Measurements from ENCODE around the gene SMIM30.

The SMIM30 gene

GRCh38 chr7:113113912-113114311 is 4.4 kb downstream of the SMIM30 start:
- H3K27me3 ChIP-seq = no peaks in the 10 kb centered on the region
- H3K27ac ChIP-seq = no peak overlapping the region

GRCh38 chr7:113109718-113110117 is 8.6 kb downstream of the SMIM30 start:
- no peaks in the 10 kb centered on the region for H3K36me3 ChIP-seq
- H3K9ac ChIP-seq = no peak overlapping the region
- no peak overlapping the region for H3K27ac ChIP-seq
- no peaks in the 10 kb centered on the region for H3K9me3 ChIP-seq
- no peak overlapping the region for H3K4me2 ChIP-seq
- H3K4me1 ChIP-seq = no peaks in the 10 kb centered on the region
- TF ChIP-seq Cebpa-rat (IDR thresholded peaks at IDR 0.05) = no peak
- H3K4me3 ChIP-seq = no peak overlapping the region
- H4K20me1 ChIP-seq = no peaks in the 10 kb centered on the region
- H3K27me3 ChIP-seq = no peaks in the 10 kb centered on the region

More at GRCh38 chr7:113113912-113114311, 4.4 kb downstream of the SMIM30 start:
- Histone ChIP-seq H3K4me2 (no peak overlapping the region), H4K20me1 (no peaks in the 10 kb centered on the region), H3K36me3 (0 out of 2 replicates have a peak, but pooled peaks cover 5% of the 10 kb centered on the region), H3K9me3 (no peaks in the 10 kb centered on the region), H3K4me3 (no peak overlapping the region), H3K9ac (no peak overlapping the region), H3K4me1 (peaks cover 8% of the 10 kb centered on the region)
- TF ChIP-seq Cebpa-rat (IDR thresholded peaks at IDR 0.05) = no peak

DNA sequence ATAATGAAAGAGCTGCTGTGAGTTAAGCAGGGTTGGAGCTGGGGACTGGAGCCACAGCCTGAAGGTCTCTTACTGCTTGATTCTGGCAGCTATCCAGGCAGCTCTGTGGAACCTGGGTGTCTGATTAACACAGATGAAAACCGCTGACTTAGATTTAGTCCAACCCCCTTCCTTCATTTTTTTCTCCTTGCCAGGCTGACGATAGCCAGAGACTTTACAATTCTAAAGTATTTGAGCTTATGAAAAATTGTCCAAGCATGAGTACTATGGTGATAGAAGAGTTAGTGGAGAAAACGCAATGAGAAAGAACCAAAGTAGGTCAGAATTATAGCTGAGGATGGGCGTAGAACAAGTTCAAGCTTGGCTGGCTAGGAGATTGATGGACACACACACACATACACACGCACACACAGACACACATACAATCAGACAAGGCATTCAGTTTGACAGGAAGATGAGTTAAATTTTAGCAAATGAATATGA is 18.2 kb downstream of the SMIM30 start:
- no peaks in the 10 kb centered on the region for H3K9me3 ChIP-seq
- no peaks in the 10 kb centered on the region for H3K27me3 ChIP-seq
- no peak overlapping the region for H3K9ac ChIP-seq
- H4K20me1 ChIP-seq = no peaks in the 10 kb centered on the region
- H3K4me3 ChIP-seq = no peak overlapping the region
- no peaks in the 10 kb centered on the region for H3K4me1 ChIP-seq
- no peak for TF ChIP-seq Cebpa-rat (IDR thresholded peaks at IDR 0.05)
- no peaks in the 10 kb centered on the region for H3K36me3 ChIP-seq
- 0 out of 2 replicates have a peak overlapping the region, but pooled peaks have one; percentile 10 for H3K4me2 ChIP-seq
- H3K27ac ChIP-seq = no peak overlapping the region

DNA sequence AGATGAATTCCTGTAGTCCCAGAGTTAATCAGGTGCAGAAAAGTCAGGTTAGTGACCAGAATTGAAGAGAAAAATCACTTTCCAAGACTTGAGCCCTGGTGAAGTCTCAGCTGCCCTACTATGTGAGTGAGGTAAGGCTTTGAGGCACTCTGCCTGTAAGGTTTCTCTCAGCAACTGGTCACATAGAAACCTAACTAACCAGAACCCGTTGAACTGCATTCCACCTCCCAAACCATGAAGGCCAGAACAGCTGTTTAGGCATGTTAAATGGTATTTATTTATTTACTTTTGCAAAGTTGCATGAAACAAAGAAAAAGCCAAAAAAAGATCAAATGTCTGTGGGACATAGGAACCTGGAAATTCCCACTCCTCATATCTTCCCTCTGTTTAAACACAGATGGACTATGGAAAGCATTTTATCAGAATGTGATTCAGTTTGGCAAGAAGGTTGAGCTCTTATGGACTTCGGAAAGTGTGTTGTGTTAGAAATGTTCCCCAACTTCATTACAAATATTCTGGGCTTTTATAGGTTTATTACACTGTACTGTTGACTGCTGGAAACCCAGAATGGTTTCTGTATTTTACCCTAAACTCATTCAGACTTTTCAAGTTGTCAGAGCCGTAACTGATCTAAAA is 19.0 kb downstream of the SMIM30 start:
- H3K36me3 ChIP-seq = no peaks in the 10 kb centered on the region

DNA sequence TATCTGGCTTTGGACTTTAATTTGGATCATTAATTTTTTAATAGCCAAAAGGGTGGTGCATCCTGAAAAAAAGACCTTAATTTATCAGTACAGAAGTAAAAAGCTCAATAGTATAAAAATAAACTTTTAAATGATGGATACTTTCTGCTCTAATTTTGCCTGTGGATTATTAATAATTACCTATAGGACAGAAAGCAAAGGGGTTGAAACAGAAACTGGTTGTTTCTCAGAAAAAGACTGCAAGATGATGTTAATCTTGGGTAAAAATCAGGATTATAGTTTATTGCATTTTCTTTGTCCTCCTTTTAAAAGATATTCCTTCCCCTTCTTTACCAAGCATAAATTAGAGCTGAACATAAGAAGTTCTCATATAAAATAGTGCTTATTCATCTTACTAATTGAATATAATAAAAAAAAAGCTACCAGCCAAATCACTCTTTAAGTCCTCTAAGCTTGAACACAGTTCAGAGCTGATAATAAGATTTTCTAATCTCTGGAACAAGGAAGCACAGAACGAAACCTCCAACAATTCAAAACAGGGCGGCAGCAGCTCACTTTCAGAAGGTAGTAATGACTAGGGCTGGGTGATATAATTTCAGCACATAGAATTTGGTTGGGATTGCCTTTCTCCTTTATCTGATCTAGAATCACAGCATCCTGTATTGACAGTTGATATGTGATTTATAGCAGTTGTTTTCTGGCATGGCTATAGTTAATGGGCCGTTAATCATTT is 23.7 kb downstream of the SMIM30 start:
- no peak overlapping the region for H3K9ac ChIP-seq
- no peaks in the 10 kb centered on the region for H3K36me3 ChIP-seq
- no peaks in the 10 kb centered on the region for H3K4me1 ChIP-seq
- H4K20me1 ChIP-seq = no peaks in the 10 kb centered on the region
- TF ChIP-seq Cebpa-rat (IDR thresholded peaks at IDR 0.05) = no peak
- H3K9me3 ChIP-seq = no peaks in the 10 kb centered on the region
- no peak overlapping the region for H3K4me3 ChIP-seq
- H3K27ac ChIP-seq = no peak overlapping the region
- H3K27me3 ChIP-seq = no peaks in the 10 kb centered on the region
- H3K4me2 ChIP-seq = no peak overlapping the region

More for the DNA sequence above, 19.0 kb downstream of the SMIM30 start:
- Histone ChIP-seq H3K27me3 (no peaks in the 10 kb centered on the region), H3K9me3 (no peaks in the 10 kb centered on the region), H3K9ac (no peak overlapping the region), H3K4me1 (no peaks in the 10 kb centered on the region), H3K4me2 (no peak overlapping the region), H3K27ac (no peak overlapping the region), H3K4me3 (no peak overlapping the region), H4K20me1 (no peaks in the 10 kb centered on the region)
- TF ChIP-seq Cebpa-rat (IDR thresholded peaks at IDR 0.05) = no peak

GRCh38 chr7:113093561-113093960 is 24.8 kb downstream of the SMIM30 start:
- Histone ChIP-seq H3K27me3 (no peaks in the 10 kb centered on the region), H3K4me2 (no peak overlapping the region), H3K27ac (no peak overlapping the region), H3K4me1 (no peaks in the 10 kb centered on the region), H4K20me1 (no peaks in the 10 kb centered on the region), H3K9me3 (no peaks in the 10 kb centered on the region), H3K4me3 (no peak overlapping the region), H3K9ac (no peak overlapping the region), H3K36me3 (no peaks in the 10 kb centered on the region)
- TF ChIP-seq Cebpa-rat (IDR thresholded peaks at IDR 0.05) = no peak

GRCh38 chr7:113092762-113093161 is 25.6 kb downstream of the SMIM30 start:
- no peak overlapping the region for H3K9ac ChIP-seq
- H4K20me1 ChIP-seq = no peaks in the 10 kb centered on the region
- no peaks in the 10 kb centered on the region for H3K4me1 ChIP-seq
- TF ChIP-seq Cebpa-rat (IDR thresholded peaks at IDR 0.05) = no peak
- H3K27ac ChIP-seq = no peak overlapping the region
- H3K36me3 ChIP-seq = no peaks in the 10 kb centered on the region
- no peaks in the 10 kb centered on the region for H3K27me3 ChIP-seq
- H3K4me3 ChIP-seq = no peak overlapping the region
- H3K4me2 ChIP-seq = no peak overlapping the region
- H3K9me3 ChIP-seq = no peaks in the 10 kb centered on the region

DNA sequence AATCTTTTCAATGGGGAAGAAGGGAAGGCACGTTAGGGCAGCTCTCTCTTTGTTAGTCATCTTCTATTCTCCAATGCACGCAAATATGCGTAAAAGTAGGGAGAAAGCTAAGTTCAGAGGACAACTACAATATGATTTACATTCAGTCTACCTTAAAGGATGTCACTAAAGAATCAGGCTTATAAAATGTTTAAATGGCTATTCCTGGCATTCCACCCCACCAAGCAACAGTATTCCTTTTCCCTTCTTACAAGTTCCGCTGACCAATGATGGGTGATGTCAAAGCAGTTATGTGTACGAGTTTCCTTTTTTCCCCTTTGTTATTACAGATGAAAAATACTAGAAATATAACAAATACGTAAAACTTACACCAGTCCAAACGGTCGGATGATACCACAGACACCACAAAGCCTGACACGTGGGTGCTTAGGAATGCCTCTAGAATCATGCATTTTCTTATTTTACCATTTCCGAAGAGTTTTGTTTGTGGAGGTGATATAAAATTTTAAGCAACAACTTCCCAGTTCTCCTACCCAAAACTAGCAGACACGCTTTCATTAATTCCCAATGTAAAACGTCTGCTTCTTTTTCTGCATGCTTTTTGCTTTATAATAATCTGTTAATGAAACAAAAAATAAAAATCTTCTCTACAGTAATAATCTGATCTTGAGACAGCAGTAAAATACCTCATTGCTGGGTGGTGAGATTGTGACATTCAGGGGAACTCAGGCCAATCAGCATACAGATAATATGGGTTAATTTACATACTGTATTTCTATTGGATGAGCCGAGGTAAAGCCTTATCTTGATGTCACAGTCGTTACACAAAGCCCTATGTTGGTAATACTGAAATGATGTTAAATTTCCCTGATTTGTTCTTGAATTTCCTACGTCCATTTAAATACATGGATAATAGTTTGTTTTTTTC is 31.0 kb downstream of the SMIM30 start:
- Histone ChIP-seq H3K27me3 (no peaks in the 10 kb centered on the region), H3K9ac (no peak overlapping the region), H3K9me3 (no peaks in the 10 kb centered on the region), H4K20me1 (no peaks in the 10 kb centered on the region), H3K4me1 (no peaks in the 10 kb centered on the region), H3K4me3 (no peak overlapping the region), H3K36me3 (no peaks in the 10 kb centered on the region), H3K27ac (no peak overlapping the region), H3K4me2 (no peak overlapping the region)
- TF ChIP-seq Cebpa-rat (IDR thresholded peaks at IDR 0.05) = no peak

DNA sequence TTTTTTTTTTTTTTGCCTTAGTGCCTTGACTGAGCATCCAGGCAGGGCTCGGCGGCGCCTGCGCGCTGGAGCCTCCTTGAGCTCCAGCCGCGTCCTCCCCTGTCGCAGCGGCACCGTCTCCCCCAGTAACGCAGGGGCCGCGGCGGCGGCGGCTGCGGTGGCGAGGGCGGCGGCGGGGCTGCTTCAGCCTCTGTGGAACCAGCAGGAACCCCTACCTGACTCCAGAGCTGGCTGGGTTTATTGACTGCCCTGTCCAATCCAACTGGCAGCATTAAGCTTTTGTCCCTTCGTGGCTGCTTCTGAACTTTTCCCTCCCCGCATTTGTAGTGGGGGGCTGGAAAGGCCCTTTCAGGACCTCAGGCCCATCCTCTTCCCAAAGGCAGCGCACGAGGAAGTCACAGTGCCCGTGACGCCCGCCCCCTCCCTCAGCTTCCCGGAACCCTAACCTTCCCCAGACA is 31.9 kb downstream of the SMIM30 start, which contains the start of gene GPR85:
GPR85 (minus strand) TSS at position 397 of the 458 bp plus-strand sequence. CDS start 2,106 bp downstream, outside the sequence.
- no peak for TF ChIP-seq Cebpa-rat (IDR thresholded peaks at IDR 0.05)
- Histone ChIP-seq H3K9me3 (no peaks in the 10 kb centered on the region), H4K20me1 (no peaks in the 10 kb centered on the region), H3K4me2 (no peak within 1 kb of the TSS), H3K4me1 (no peaks in the 10 kb centered on the region), H3K4me3 (no peak within 1 kb of the TSS), H3K9ac (no peak within 1 kb of the TSS), H3K27me3 (no peaks in the 10 kb centered on the region), H3K27ac (no peak within 1 kb of the TSS), H3K36me3 (no peaks in the 10 kb centered on the region)
